Lung (tissue), 12 donors: ENCODE data around the gene DPP6. TPM values are rescaled to one million over a fixed set of nuclear protein-coding genes. Genes with fewer than 3 reads are reported as not detected.
"Not testable (repeated sequence)": the region's sequence is repeated elsewhere in the genome, so short reads cannot be mapped to it uniquely, and the experiment has no call there.

ENCODE experiments used
- ATAC-seq: fragments of 200-7000 bp; cut with Tn5 transposase; one replicate; pipeline ENCODE4 v1.9.1; 2020; ENCODE audit warnings: moderate number of reproducible peaks; ENCODE audit not compliant: insufficient read depth, low FRiP score
- DNase-seq, 3 donors: peaks; one replicate each; pipeline ENCODE4 v3.0.0-alpha.2; 2013 to 2017
- H3K27ac ChIP-seq, 2 donors: one replicate each; pipeline ENCODE4 v1.5.1; 2013; ENCODE audit warnings: mild to moderate bottlenecking in 2 of 2, moderate library complexity in 2 of 2, control low read depth in 1 of 2, inconsistent platforms in 1 of 2, low read depth in 1 of 2, low read length in 1 of 2
- H3K27me3 ChIP-seq, 3 donors: one replicate each; pipeline ENCODE4 v1.5.1; 2013; ENCODE audit warnings: low read length in 2 of 3; ENCODE audit not compliant: control insufficient read depth in 3 of 3, insufficient read depth in 3 of 3
- H3K36me3 ChIP-seq, 4 donors: one replicate each; pipeline ENCODE4 v1.5.1; 2013; ENCODE audit warnings: low read length in 4 of 4, mild to moderate bottlenecking in 1 of 4, moderate library complexity in 1 of 4; ENCODE audit not compliant: control insufficient read depth in 4 of 4, insufficient read depth in 4 of 4
- H3K4me1 ChIP-seq, 5 donors: one replicate each; pipeline ENCODE4 v1.5.1; 2013; ENCODE audit warnings: low read length in 5 of 5, mild to moderate bottlenecking in 2 of 5, moderate library complexity in 1 of 5; ENCODE audit not compliant: control insufficient read depth in 5 of 5, insufficient read depth in 5 of 5
- H3K4me3 ChIP-seq: one replicate; pipeline ENCODE4 v1.5.1; 2013; ENCODE audit warnings: mild to moderate bottlenecking, control low read depth, moderate library complexity
- H3K9ac ChIP-seq, 2 donors: one replicate each; pipeline ENCODE4 v1.5.1; 2013; ENCODE audit warnings: low read length in 2 of 2, control low read depth in 1 of 2; ENCODE audit not compliant: insufficient read depth in 1 of 2
- H3K9me3 ChIP-seq, 4 donors: one replicate each; pipeline ENCODE4 v1.5.1; 2013; ENCODE audit warnings: low read length in 3 of 4, mild to moderate bottlenecking in 1 of 4, moderate library complexity in 1 of 4; ENCODE audit not compliant: control insufficient read depth in 4 of 4, insufficient read depth in 3 of 4
- WGBS, 2 donors: extraction: QIAGEN DNeasy Blood & Tissue Kit; methylation state at CpG; one replicate each; pipeline ENCODE4 v1.1.7; 2013; 5-methylcytosine and 5-hydroxymethylcytosine counted together
- polyA plus RNA-seq, 2 donors: library from polyadenylated mRNA; stranded (reverse); fragments of 200-250 nt; gene quantifications; one replicate each; pipeline ENCODE4 v1.2.1, GENCODE V29; 2013
- total RNA-seq, 2 donors: library from RNA; depleted of rRNA in 1 of 2; stranded (reverse); fragments of >200 nt in 1 of 2; gene quantifications; one replicate each; pipeline ENCODE4 v1.2.1, GENCODE V29; 2014 to 2021
- TF ChIP-seq, protein P1 (sequence below): IDR thresholded peaks from 2 replicates; pipeline ENCODE4 v1.5.1; 2012; ENCODE audit warnings: mild to moderate bottlenecking; ENCODE audit errors: control extremely low read depth, extremely low read depth
- donor health status: control.
- donor health status: control.
- donor health status: Bipolar disorder and iron deficiency.
- donor health status: healthy.
- donor health status: DM: yes; HTN: yes; CAD: no.

Gene DPP6
- total and polyA plus RNA-seq, 4 donors: 0.08 to 1.3 (median 0.75) TPM

DNA sequence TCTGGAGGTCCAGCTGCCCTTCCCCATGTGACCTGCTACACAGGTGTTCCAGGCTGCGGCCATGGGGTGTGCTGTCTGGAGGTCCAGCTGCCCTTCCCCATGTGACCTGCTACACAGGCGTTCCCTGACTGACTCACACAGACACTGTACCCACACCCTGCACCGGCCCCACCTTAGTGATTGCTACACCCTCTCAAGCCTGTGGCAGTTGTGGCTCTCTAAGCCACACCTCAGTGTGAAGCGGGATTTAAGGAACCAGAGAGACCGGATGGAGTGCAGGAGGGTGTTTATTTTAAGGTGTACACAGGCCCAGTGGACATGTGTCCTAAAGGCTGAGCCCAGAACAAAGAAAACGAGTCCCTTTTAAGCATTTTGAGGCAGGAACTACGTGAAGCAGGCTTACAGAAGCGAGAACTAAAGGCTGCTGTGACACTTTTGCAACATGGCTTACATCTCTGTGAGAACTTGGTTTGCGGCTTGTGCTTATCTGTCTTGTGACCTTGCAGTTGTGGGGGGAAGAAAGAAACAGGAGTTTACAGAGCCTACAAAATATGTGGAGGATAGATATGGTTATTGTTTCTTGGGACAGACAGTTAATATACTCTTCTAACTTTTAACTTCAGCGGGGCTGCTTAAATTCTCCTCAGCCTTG is 624.4 kb downstream of the DPP6 start:
- Histone ChIP-seq H3K9me3 (peaks cover 0 to 2% (median 0%) of the 10 kb centered on the region in 4 donors), H3K9ac (no peak overlapping the region), H3K4me1 (no peaks in the 10 kb centered on the region), H3K27me3 (no peaks in the 10 kb centered on the region), H3K36me3 (no peaks in the 10 kb centered on the region), H3K4me3 (no peak overlapping the region), H3K27ac (no peak overlapping the region)
- DNase-seq (no peak), ATAC-seq (no peak)
- TF ChIP-seq, protein P1, sequence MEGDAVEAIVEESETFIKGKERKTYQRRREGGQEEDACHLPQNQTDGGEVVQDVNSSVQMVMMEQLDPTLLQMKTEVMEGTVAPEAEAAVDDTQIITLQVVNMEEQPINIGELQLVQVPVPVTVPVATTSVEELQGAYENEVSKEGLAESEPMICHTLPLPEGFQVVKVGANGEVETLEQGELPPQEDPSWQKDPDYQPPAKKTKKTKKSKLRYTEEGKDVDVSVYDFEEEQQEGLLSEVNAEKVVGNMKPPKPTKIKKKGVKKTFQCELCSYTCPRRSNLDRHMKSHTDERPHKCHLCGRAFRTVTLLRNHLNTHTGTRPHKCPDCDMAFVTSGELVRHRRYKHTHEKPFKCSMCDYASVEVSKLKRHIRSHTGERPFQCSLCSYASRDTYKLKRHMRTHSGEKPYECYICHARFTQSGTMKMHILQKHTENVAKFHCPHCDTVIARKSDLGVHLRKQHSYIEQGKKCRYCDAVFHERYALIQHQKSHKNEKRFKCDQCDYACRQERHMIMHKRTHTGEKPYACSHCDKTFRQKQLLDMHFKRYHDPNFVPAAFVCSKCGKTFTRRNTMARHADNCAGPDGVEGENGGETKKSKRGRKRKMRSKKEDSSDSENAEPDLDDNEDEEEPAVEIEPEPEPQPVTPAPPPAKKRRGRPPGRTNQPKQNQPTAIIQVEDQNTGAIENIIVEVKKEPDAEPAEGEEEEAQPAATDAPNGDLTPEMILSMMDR: no peak
- 64 to 73% methylated on average over 10 of the region's 10 CpGs for WGBS, 2 donors

DNA sequence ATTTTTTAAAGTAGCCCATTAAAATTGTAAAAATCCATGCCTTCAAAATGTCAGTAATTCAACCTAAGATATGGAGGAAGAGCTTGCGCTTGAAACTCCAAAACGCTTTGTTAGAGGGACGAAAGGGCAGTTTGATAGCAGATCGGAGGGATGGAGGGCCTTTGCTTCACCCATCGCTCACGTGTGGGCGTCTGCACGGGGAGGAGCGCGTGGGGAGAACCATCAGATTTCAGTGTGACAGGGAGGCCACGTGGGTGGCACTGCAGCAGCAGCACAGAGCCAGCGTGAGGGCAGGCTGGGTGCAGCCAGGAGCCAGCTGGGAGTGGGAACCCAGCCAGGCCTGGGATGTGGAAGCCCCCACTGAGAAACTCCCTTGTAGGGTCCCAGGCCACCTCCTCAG is 625.3 kb downstream of the DPP6 start:
- 89 to 92% methylated on average over 12 of the region's 12 CpGs for WGBS, 2 donors

DNA sequence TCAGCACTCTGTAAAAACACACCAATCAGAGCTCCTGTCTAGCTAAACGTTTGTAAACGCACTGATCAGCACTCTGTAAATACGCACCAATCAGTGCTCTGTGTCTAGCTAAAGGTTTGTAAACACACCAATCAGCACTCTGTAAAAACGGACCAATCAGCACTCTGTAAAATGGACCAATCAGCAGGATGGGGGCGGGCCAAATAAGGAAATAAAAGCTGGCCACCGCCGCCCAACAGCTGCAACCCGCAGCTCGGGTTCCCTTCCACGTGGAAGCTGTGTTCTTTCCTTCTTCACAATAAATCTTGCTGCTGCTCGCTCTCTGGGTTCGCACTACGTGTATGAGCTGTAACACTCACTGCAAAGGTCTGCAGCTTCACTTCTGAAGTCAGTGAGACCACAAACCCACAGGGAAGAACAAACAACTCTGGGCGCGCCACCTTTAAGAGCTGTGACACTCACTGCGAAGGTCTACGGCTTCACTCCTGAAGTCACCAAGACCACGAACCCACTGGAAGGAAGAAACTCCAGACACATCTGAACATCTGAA is 625.9 kb downstream of the DPP6 start:
- H3K4me1 ChIP-seq, DNase-seq, H3K4me3 ChIP-seq, ATAC-seq, H3K9me3 ChIP-seq, H3K27me3 ChIP-seq, H3K27ac ChIP-seq, H3K36me3 ChIP-seq, H3K9ac ChIP-seq: not testable (repeated sequence)
- WGBS, 2 donors: 88 to 90% methylated on average over 18 of the region's 18 CpGs

More for the DNA sequence above, 625.3 kb downstream of the DPP6 start:
- Histone ChIP-seq H3K4me3 (no peak overlapping the region), H3K9ac (no peak overlapping the region), H3K4me1 (no peaks in the 10 kb centered on the region), H3K9me3 (peaks cover 0 to 2% (median 0%) of the 10 kb centered on the region in 4 donors), H3K36me3 (no peaks in the 10 kb centered on the region), H3K27ac (no peak overlapping the region), H3K27me3 (no peaks in the 10 kb centered on the region)
- DNase-seq (no peak), ATAC-seq (no peak)
- TF ChIP-seq, protein P1: no peak

DNA sequence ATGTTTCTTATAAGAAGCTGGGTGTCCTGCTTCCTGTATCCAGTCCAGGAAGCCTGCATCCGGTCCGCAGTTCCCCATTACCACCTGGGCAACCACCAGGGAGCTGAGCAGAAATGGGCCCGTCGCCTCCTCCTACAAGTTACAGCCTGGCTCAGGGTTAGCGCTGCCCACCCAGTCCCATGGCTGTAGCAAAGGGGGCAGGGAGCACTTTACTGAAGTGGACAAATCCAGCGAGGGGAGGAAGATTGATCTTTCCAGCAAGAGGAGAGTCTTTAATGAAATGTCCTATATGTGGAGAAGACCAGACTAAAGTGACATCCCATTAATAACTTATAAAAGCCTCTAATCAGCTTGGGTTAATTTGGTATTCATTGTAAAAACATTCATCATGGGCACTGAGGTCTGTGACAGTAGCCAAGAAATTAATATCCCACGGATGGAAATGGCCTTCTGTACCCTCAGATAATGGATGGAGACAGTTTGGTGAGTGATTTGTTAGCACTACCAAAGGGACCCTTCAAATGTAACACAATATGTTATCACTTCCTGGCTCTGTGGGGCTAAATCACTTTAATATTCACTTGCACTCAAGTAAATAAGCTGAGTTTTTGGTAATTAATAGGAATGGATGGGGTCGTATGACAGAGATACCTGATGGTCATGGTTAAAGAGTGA is 627.3 kb downstream of the DPP6 start:
- WGBS, 2 donors: 80 to 81% methylated on average over 8 of the region's 8 CpGs
- Histone ChIP-seq H3K4me3 (no peak overlapping the region), H3K4me1 (no peaks in the 10 kb centered on the region), H3K9ac (no peak overlapping the region), H3K27ac (no peak overlapping the region), H3K9me3 (no peaks in the 10 kb centered on the region), H3K27me3 (no peaks in the 10 kb centered on the region), H3K36me3 (no peaks in the 10 kb centered on the region)
- TF ChIP-seq, protein P1: no peak
- ATAC-seq (no peak), DNase-seq (no peak)
